OCI-LY7 (cell line): Measurements from ENCODE around the gene DNAJB4. TPM values are rescaled to one million over a fixed set of nuclear protein-coding genes. Genes with fewer than 3 reads are reported as not detected.

Source experiments
- BruUV-seq: library from RNA; stranded (reverse); fragments of 400-500 nt; replicated peaks from 2 replicates; lab custom pipeline; 2021; lab: Mats Ljungman, UMichigan
- CTCF ChIA-PET: fragments of 300-600 bp; sonication (Branson Sonifier 250); formaldehyde crosslinking; loops from one replicate; lab custom pipeline; 2022; ENCODE audit warnings: antibody characterized with exemption; ENCODE audit not compliant: unreplicated experiment; lab: Charles Lee
- POLR2A ChIA-PET: fragments of 300-600 bp; sonication (Branson Sonifier 250); formaldehyde crosslinking; loops from one replicate; lab custom pipeline; 2022; ENCODE audit warnings: antibody characterized with exemption; lab: Charles Lee
- DNase-seq: peaks from one replicate; pipeline ENCODE4 v3.0.0-alpha.2; 2015; ENCODE audit warnings: low spot score
- H2AFZ ChIP-seq: fragments of 200-600 bp; sonication (generic), shearing (Covaris generic); 2 replicates; pipeline ENCODE4 v1.6.1; 2014; ENCODE audit warnings: mild to moderate bottlenecking, antibody characterized with exemption, low read length, moderate library complexity
- H3K27ac ChIP-seq: fragments of 200-600 bp; sonication (generic); 2 replicates; pipeline ENCODE4 v1.5.1; 2014; ENCODE audit warnings: mixed run types, low read depth, mild to moderate bottlenecking, moderate library complexity, low read length, inconsistent platforms; ENCODE audit not compliant: poor library complexity, severe bottlenecking
- H3K36me3 ChIP-seq: fragments of 200-600 bp; sonication (generic); 2 replicates; pipeline ENCODE4 v1.6.1; 2014; ENCODE audit warnings: mild to moderate bottlenecking, antibody characterized with exemption, low read length, moderate library complexity, mixed read lengths; ENCODE audit not compliant: insufficient read depth
- H3K4me1 ChIP-seq: fragments of 200-600 bp; sonication (generic); 2 replicates; pipeline ENCODE4 v1.5.1; 2014; ENCODE audit warnings: mild to moderate bottlenecking, low read length; ENCODE audit not compliant: insufficient read depth, poor library complexity, severe bottlenecking
- H3K4me2 ChIP-seq: fragments of 200-600 bp; sonication (generic); 2 replicates; pipeline ENCODE4 v1.6.1; 2014; ENCODE audit warnings: mild to moderate bottlenecking, low read length
- H3K4me3 ChIP-seq: fragments of 200-600 bp; sonication (generic); 2 replicates; pipeline ENCODE4 v1.5.1; 2014; ENCODE audit warnings: mild to moderate bottlenecking, low read depth, low read length; ENCODE audit not compliant: poor library complexity, severe bottlenecking
- H3K79me2 ChIP-seq: fragments of 200-600 bp; sonication (generic); 2 replicates; pipeline ENCODE4 v1.6.1; 2016; ENCODE audit warnings: low read depth, mild to moderate bottlenecking, low read length, moderate library complexity, mixed read lengths; ENCODE audit not compliant: insufficient read depth
- H3K9me2 ChIP-seq: fragments of 200-600 bp; sonication (generic); 2 replicates; pipeline ENCODE4 v1.6.1; 2016; ENCODE audit warnings: mild to moderate bottlenecking, low read length, mixed read lengths; ENCODE audit not compliant: insufficient read depth
- H3K9me3 ChIP-seq: fragments of 200-600 bp; sonication (generic); 2 replicates; pipeline ENCODE4 v1.6.1; 2014; ENCODE audit warnings: mild to moderate bottlenecking, mixed run types, low read length, mixed read lengths
- H4K20me1 ChIP-seq: fragments of 200-600 bp; sonication (generic); 2 replicates; pipeline ENCODE4 v1.6.1; 2014; ENCODE audit warnings: mild to moderate bottlenecking, antibody characterized with exemption, low read length, moderate library complexity, mixed read lengths; ENCODE audit not compliant: insufficient read depth
- EZH2phosphoT487 ChIP-seq: fragments of 200-600 bp; sonication (generic); IDR thresholded peaks from 2 replicates; pipeline ENCODE4 v1.6.1; 2018; ENCODE audit warnings: low read depth, borderline replicate concordance, mild to moderate bottlenecking, mixed run types, antibody characterized with exemption, low read length, moderate library complexity, mixed read lengths
- intact Hi-C: fragments of 100-400 bp; cut with micrococcal nuclease; formaldehyde crosslinking; loops from one replicate; pipeline ENCODE4 v1.10.0; 2022; ENCODE audit not compliant: unreplicated experiment
- total RNA-seq, 2 experiments: library from RNA; depleted of rRNA in 1 of 2; stranded (reverse); fragments of >200 nt in 1 of 2; shearing (Covaris generic) in 1 of 2; gene quantifications; 2 replicates each; pipeline ENCODE4 v1.2.3, GENCODE V29; 2014 to 2022
- TF ChIP-seq, protein P1 (sequence below): fragments of 200-600 bp; sonication (generic); conservative IDR thresholded peaks from 2 replicates; pipeline ENCODE4 v1.5.1; 2014; ENCODE audit warnings: mild to moderate bottlenecking, antibody characterized with exemption, low read length, moderate library complexity, mixed read lengths

The DNAJB4 gene
- total RNA-seq, 2 experiments from 2014 or later = 12.6 to 15.8 TPM

DNA sequence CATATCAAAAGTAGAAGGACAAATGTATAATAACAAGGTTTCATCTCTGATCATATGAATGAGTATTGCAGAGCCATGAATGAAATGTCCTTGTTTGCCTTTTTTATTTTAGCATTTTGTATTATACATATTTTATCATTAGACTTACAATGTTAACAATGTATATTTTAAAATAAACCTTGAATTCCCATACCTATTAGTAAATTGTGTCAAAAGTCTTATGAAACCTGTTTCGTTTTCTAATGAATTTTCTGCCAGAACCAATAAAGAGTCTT, 646 bp downstream of the DNAJB4 start:
- ChIA-PET POLR2A (interaction anchor here (0.5 to 9.8 kb wide), 23 partner anchors 9 to 347 kb away, joined by 3 to 193 read pairs (median 5); partner anchors contain the start of genes FUBP1 and MIGA1), CTCF (interaction anchor here (0.8 to 1.5 kb wide), 2 partner anchors 27 to 38 kb away, joined by 3 to 5 read pairs; partner anchors contain the start of gene FUBP1)
- H3K36me3 ChIP-seq = no peaks in the 10 kb centered on the region
- H3K9me2 ChIP-seq = no peaks in the 10 kb centered on the region
- H3K79me2 ChIP-seq = peaks cover 19% of the 10 kb centered on the region; the same call in 1 of the 2 replicates
- BruUV-seq = no TSS peak
- peak overlapping the region; percentile 80 for H3K4me2 ChIP-seq
- peak overlapping the region; percentile 84; the same call in 1 of the 2 replicates for H2AFZ ChIP-seq
- TF ChIP-seq, protein P1, sequence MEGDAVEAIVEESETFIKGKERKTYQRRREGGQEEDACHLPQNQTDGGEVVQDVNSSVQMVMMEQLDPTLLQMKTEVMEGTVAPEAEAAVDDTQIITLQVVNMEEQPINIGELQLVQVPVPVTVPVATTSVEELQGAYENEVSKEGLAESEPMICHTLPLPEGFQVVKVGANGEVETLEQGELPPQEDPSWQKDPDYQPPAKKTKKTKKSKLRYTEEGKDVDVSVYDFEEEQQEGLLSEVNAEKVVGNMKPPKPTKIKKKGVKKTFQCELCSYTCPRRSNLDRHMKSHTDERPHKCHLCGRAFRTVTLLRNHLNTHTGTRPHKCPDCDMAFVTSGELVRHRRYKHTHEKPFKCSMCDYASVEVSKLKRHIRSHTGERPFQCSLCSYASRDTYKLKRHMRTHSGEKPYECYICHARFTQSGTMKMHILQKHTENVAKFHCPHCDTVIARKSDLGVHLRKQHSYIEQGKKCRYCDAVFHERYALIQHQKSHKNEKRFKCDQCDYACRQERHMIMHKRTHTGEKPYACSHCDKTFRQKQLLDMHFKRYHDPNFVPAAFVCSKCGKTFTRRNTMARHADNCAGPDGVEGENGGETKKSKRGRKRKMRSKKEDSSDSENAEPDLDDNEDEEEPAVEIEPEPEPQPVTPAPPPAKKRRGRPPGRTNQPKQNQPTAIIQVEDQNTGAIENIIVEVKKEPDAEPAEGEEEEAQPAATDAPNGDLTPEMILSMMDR = no peak
- TF ChIP-seq EZH2phosphoT487 = no peak
- no peaks in the 10 kb centered on the region for H3K9me3 ChIP-seq
- peak overlapping the region; percentile 68 for H3K27ac ChIP-seq
- DNase-seq = no peak
- H4K20me1 ChIP-seq = no peaks in the 10 kb centered on the region
- intact Hi-C loops = loop anchor here (10.0 kb wide), 1 partner anchor 251 kb away; the partner anchor contains the start of gene USP33
- H3K4me1 ChIP-seq = peaks cover 38% of the 10 kb centered on the region
- peak overlapping the region; percentile 72 for H3K4me3 ChIP-seq

DNA sequence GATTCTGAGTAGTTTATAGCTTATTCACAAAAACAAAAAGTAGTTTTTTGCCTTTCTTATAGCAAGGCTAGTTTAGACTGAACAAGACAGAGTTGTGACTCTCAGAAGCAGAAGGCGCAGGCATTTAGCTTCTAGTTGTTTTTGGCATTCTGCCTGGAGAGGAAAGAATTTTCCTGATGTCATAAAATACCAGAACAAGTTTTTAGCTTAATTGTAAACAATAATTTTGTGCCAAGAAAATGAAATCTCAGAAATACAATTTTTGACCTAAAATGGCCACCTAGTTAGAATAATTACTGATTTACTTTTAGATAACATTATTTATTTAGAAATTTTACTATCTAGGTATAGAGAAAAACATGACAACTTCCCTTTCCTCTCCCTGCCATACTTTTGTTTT, 1.0 kb downstream of the DNAJB4 start:
- H3K79me2 ChIP-seq = peaks cover 19% of the 10 kb centered on the region; the same call in 1 of the 2 replicates
- BruUV-seq = no TSS peak

More for the DNA sequence above, 1.0 kb downstream of the DNAJB4 start:
- intact Hi-C loops = loop anchor here (10.0 kb wide), 1 partner anchor 251 kb away; the partner anchor contains the start of gene USP33
- Histone ChIP-seq H3K4me1 (peaks cover 38% of the 10 kb centered on the region), H3K4me2 (peak overlapping the region; percentile 80), H2AFZ (peak overlapping the region; percentile 84; the same call in 1 of the 2 replicates), H4K20me1 (no peaks in the 10 kb centered on the region), H3K4me3 (peak overlapping the region; percentile 72), H3K9me2 (no peaks in the 10 kb centered on the region), H3K9me3 (no peaks in the 10 kb centered on the region), H3K27ac (no peak overlapping the region), H3K36me3 (no peaks in the 10 kb centered on the region)
- TF ChIP-seq EZH2phosphoT487 = no peak
- TF ChIP-seq, protein P1 = no peak
- ChIA-PET POLR2A (interaction anchor here (0.5 to 9.8 kb wide), 16 partner anchors 9 to 236 kb away, joined by 3 to 193 read pairs (median 7); partner anchors contain the start of genes FUBP1 and MIGA1), CTCF (interaction anchor here (1.5 kb wide), 1 partner anchor 27 kb away, joined by 5 read pairs; the partner anchor contains the start of gene FUBP1)
- no peak for DNase-seq
